Neural cell (in vitro differentiated cells): Measurements from ENCODE around the gene ODF2. TPM values are rescaled to one million over a fixed set of nuclear protein-coding genes. Genes with fewer than 3 reads are reported as not detected.

ENCODE experiments used
- H2AFZ ChIP-seq: fragments of 200-600, 300-800 bp; sonication (generic), shearing (Covaris generic); 2 replicates; pipeline ENCODE4 v1.6.0; 2014; ENCODE audit warnings: low read depth, mild to moderate bottlenecking, antibody characterized with exemption, low read length, moderate library complexity
- H3F3A ChIP-seq: fragments of 200-600 bp; shearing (Covaris generic); 2 replicates; pipeline ENCODE4 v1.6.1; 2016; ENCODE audit warnings: mild to moderate bottlenecking, moderate library complexity, mixed read lengths, antibody characterized with exemption, low read length; ENCODE audit not compliant: insufficient read depth, poor library complexity, severe bottlenecking
- H3K27ac ChIP-seq: fragments of 200-600, 300-800 bp; sonication (generic), shearing (Covaris generic); 2 replicates; pipeline ENCODE4 v1.5.1; 2014; ENCODE audit warnings: mild to moderate bottlenecking, low read length, moderate library complexity
- H3K27me3 ChIP-seq: fragments of 300-800, 200-600 bp; sonication (generic), shearing (Covaris generic); 2 replicates; pipeline ENCODE4 v1.6.0; 2014; ENCODE audit warnings: mild to moderate bottlenecking, low read depth, low read length, moderate library complexity; ENCODE audit not compliant: insufficient read depth
- H3K36me3 ChIP-seq: fragments of 300-800, 200-600 bp; sonication (generic), shearing (Covaris generic); 2 replicates; pipeline ENCODE4 v1.5.1; 2014; ENCODE audit warnings: mild to moderate bottlenecking, antibody characterized with exemption, low read length, moderate library complexity; ENCODE audit not compliant: insufficient read depth
- H3K4me2 ChIP-seq: fragments of 300-800, 200-600 bp; sonication (generic), shearing (Covaris generic); 2 replicates; pipeline ENCODE4 v1.6.0; 2014; ENCODE audit warnings: mild to moderate bottlenecking, low read length
- H3K4me3 ChIP-seq: fragments of 300-800, 200-600 bp; sonication (generic), shearing (Covaris generic); 2 replicates; pipeline ENCODE4 v1.5.1; 2014; ENCODE audit warnings: mild to moderate bottlenecking, low read length, moderate library complexity
- H3K79me2 ChIP-seq: fragments of 200-600 bp; shearing (Covaris generic); replicated peaks from 2 replicates; pipeline ENCODE4 v1.6.0; 2014; ENCODE audit warnings: mild to moderate bottlenecking, low read length, moderate library complexity; ENCODE audit not compliant: insufficient read depth
- H3K9ac ChIP-seq: fragments of 300-800, 200-600 bp; sonication (generic), shearing (Covaris generic); 2 replicates; pipeline ENCODE4 v1.6.1; 2016; ENCODE audit warnings: mild to moderate bottlenecking, low read length, mixed read lengths
- H3K9me2 ChIP-seq: fragments of 200-600 bp; shearing (Covaris generic); 2 replicates; pipeline ENCODE4 v1.6.1; 2016; ENCODE audit warnings: mild to moderate bottlenecking, low read length, mixed read lengths; ENCODE audit not compliant: insufficient read depth
- H3K9me3 ChIP-seq: fragments of 200-600, 300-800 bp; sonication (generic), shearing (Covaris generic); 2 replicates; pipeline ENCODE4 v1.6.1; 2016; ENCODE audit warnings: mild to moderate bottlenecking, mixed run types, low read length, moderate library complexity, mixed read lengths
- H4K20me1 ChIP-seq: fragments of 200-600 bp; shearing (Covaris generic); 2 replicates; pipeline ENCODE4 v1.6.1; 2016; ENCODE audit warnings: mild to moderate bottlenecking, mixed run types; ENCODE audit not compliant: insufficient read depth
- EP300 ChIP-seq: fragments of 450-650 bp; conservative IDR thresholded peaks from 2 replicates; pipeline ENCODE4 v1.6.1; 2014; ENCODE audit warnings: antibody characterized with exemption, mild to moderate bottlenecking, moderate library complexity; ENCODE audit not compliant: poor library complexity, severe bottlenecking
- EZH2 ChIP-seq: fragments of 200-600, 300-800 bp; shearing (Covaris generic), sonication (generic); IDR thresholded peaks from 2 replicates; pipeline ENCODE4 v1.6.1; 2014; ENCODE audit warnings: antibody characterized with exemption, low read length, borderline replicate concordance, mild to moderate bottlenecking; ENCODE audit not compliant: insufficient read depth, poor library complexity, severe bottlenecking
- MXI1 ChIP-seq: fragments of 450-650 bp; conservative IDR thresholded peaks from 2 replicates; pipeline ENCODE4 v1.6.1; 2014; ENCODE audit warnings: antibody characterized with exemption, mild to moderate bottlenecking; ENCODE audit not compliant: poor library complexity, severe bottlenecking
- POLR2AphosphoS5 ChIP-seq: IDR thresholded peaks from 2 replicates; pipeline ENCODE4 v1.6.1; 2012
- RAD21 ChIP-seq: fragments of 450-650 bp; conservative IDR thresholded peaks from 2 replicates; pipeline ENCODE4 v1.6.1; 2014; ENCODE audit warnings: antibody characterized with exemption, mild to moderate bottlenecking, moderate library complexity
- SMC3 ChIP-seq: fragments of 450-650 bp; conservative IDR thresholded peaks from 2 replicates; pipeline ENCODE4 v1.6.1; 2014; ENCODE audit warnings: antibody characterized with exemption, mild to moderate bottlenecking, moderate library complexity; ENCODE audit not compliant: poor library complexity
- TAF1 ChIP-seq: IDR thresholded peaks from 2 replicates; pipeline ENCODE4 v1.6.1; 2012; ENCODE audit warnings: low read depth
- polyA plus RNA-seq: library from polyadenylated mRNA; depleted of rRNA; stranded (reverse); fragments of >200 nt; gene quantifications from 2 replicates; pipeline ENCODE4 v1.2.3, GENCODE V29; 2014
- TF ChIP-seq, protein P1 (sequence below): IDR thresholded peaks from 2 replicates; pipeline ENCODE4 v1.6.1; 2012; ENCODE audit warnings: borderline replicate concordance
- TF ChIP-seq, protein P2 (sequence below): fragments of 450-650 bp; IDR thresholded peaks from 2 replicates; pipeline ENCODE4 v1.5.1; 2014; ENCODE audit warnings: antibody characterized with exemption, mild to moderate bottlenecking, moderate library complexity; ENCODE audit not compliant: poor library complexity, severe bottlenecking

The ODF2 gene
- polyA plus RNA-seq, 1 donor from 2014 or later = 39.3 TPM

DNA sequence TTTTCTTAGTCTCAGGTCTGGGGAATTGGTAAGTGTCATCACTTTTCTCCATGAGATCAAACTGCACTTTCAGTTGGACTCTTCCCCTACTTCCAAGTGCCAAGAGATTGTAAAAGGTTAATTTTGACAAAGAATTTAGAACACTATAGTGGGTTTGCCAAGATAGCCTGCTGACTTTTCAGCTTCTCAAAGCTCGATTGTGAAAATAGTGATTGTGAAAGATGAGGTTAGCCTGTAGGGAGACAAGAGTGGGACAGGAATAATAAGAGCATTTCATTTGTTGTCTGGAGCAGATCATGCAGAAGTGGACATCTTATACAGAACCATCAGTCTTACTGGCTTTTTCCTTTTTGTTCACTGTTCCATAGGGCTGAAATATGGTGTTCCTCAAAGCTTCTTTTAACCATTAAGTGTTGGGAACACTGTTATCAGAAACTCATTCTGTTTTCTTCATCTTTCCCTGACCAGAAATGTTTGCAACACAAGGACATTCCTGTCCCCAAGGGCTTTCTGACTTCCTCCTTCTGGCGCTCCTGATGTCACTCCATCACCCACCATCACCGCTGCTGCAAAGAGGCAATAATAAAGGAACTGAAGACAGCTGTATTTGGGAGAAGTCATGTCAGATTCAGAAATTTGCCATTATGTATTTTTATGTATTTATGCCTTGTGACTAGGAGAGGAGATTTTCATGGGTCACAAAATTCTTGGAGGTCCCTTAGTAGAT lies 85.0 kb downstream of the ODF2 start:
- TF ChIP-seq EP300 (no peak), EZH2 (no peak), RAD21 (no peak), TAF1 (no peak), SMC3 (no peak), MXI1 (no peak), POLR2AphosphoS5 (no peak)
- TF ChIP-seq, protein P1, sequence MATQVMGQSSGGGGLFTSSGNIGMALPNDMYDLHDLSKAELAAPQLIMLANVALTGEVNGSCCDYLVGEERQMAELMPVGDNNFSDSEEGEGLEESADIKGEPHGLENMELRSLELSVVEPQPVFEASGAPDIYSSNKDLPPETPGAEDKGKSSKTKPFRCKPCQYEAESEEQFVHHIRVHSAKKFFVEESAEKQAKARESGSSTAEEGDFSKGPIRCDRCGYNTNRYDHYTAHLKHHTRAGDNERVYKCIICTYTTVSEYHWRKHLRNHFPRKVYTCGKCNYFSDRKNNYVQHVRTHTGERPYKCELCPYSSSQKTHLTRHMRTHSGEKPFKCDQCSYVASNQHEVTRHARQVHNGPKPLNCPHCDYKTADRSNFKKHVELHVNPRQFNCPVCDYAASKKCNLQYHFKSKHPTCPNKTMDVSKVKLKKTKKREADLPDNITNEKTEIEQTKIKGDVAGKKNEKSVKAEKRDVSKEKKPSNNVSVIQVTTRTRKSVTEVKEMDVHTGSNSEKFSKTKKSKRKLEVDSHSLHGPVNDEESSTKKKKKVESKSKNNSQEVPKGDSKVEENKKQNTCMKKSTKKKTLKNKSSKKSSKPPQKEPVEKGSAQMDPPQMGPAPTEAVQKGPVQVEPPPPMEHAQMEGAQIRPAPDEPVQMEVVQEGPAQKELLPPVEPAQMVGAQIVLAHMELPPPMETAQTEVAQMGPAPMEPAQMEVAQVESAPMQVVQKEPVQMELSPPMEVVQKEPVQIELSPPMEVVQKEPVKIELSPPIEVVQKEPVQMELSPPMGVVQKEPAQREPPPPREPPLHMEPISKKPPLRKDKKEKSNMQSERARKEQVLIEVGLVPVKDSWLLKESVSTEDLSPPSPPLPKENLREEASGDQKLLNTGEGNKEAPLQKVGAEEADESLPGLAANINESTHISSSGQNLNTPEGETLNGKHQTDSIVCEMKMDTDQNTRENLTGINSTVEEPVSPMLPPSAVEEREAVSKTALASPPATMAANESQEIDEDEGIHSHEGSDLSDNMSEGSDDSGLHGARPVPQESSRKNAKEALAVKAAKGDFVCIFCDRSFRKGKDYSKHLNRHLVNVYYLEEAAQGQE = no peak
- TF ChIP-seq, protein P2, sequence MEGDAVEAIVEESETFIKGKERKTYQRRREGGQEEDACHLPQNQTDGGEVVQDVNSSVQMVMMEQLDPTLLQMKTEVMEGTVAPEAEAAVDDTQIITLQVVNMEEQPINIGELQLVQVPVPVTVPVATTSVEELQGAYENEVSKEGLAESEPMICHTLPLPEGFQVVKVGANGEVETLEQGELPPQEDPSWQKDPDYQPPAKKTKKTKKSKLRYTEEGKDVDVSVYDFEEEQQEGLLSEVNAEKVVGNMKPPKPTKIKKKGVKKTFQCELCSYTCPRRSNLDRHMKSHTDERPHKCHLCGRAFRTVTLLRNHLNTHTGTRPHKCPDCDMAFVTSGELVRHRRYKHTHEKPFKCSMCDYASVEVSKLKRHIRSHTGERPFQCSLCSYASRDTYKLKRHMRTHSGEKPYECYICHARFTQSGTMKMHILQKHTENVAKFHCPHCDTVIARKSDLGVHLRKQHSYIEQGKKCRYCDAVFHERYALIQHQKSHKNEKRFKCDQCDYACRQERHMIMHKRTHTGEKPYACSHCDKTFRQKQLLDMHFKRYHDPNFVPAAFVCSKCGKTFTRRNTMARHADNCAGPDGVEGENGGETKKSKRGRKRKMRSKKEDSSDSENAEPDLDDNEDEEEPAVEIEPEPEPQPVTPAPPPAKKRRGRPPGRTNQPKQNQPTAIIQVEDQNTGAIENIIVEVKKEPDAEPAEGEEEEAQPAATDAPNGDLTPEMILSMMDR = no peak
- no peak overlapping the region for H3K4me3 ChIP-seq
- H3K36me3 ChIP-seq = peaks cover 10% of the 10 kb centered on the region
- H3K9me3 ChIP-seq = no peaks in the 10 kb centered on the region
- no peak overlapping the region for H2AFZ ChIP-seq
- H3K9ac ChIP-seq = no peak overlapping the region
- H3K27me3 ChIP-seq = no peaks in the 10 kb centered on the region
- H3K79me2 ChIP-seq = no peaks in the 10 kb centered on the region
- H3K27ac ChIP-seq = no peak overlapping the region
- no peaks in the 10 kb centered on the region for H3F3A ChIP-seq
- H3K9me2 ChIP-seq = no peaks in the 10 kb centered on the region
- H4K20me1 ChIP-seq = no peaks in the 10 kb centered on the region
- H3K4me2 ChIP-seq = no peak overlapping the region

DNA sequence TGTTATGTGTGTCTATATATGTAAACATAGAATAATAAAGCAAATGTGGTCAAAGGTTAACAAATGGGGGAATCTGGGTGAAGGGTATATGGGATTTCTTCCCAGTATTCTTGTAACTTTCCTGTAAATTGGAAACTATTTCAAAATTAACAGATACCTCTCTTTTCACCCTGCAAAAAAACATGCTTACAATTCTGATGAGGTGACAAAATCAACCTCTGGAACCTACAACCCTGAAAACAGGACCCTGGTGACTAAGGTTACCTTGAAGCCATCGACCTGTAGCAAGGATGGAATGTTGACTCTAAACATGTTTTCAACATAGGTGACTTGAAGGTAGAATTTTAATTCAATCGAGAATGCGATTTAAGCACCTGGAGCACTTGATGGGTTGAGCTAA lies 90.7 kb downstream of the ODF2 start:
- H3K27ac ChIP-seq = no peak overlapping the region
- H4K20me1 ChIP-seq = no peaks in the 10 kb centered on the region
- no peaks in the 10 kb centered on the region for H3K27me3 ChIP-seq
- H3K36me3 ChIP-seq = no peaks in the 10 kb centered on the region
- H3K9me3 ChIP-seq = no peaks in the 10 kb centered on the region
- peaks cover 5% of the 10 kb centered on the region for H3F3A ChIP-seq
- H3K9me2 ChIP-seq = no peaks in the 10 kb centered on the region
- H3K4me3 ChIP-seq = no peak overlapping the region
- no peak for TF ChIP-seq SMC3
- TF ChIP-seq RAD21 = no peak
- TF ChIP-seq TAF1 = no peak
- TF ChIP-seq, protein P1 = no peak
- no peak for TF ChIP-seq MXI1
- no peak for TF ChIP-seq EP300
- H3K4me2 ChIP-seq = no peak overlapping the region
- H2AFZ ChIP-seq = no peak overlapping the region
- H3K9ac ChIP-seq = no peak overlapping the region
- peaks cover under 1% of the 10 kb centered on the region for H3K79me2 ChIP-seq
